Thymus (tissue), 11 donors: ENCODE results near the gene DBH. TPM values are rescaled to one million over a fixed set of nuclear protein-coding genes. Genes with fewer than 3 reads are reported as not detected.

ENCODE experiments used
- DNase-seq, 9 donors: peaks; one replicate each; pipeline ENCODE4 v3.0.0-alpha.2; 2013; ENCODE audit warnings: low spot score in 9 of 9, low read depth in 6 of 9, missing footprints in 1 of 9
- H3K27ac ChIP-seq, 2 donors: one replicate each; pipeline ENCODE4 v1.5.1; 2013; ENCODE audit warnings: control low read depth in 1 of 2, low read depth in 1 of 2, low read length in 1 of 2, mild to moderate bottlenecking in 1 of 2, moderate library complexity in 1 of 2
- H3K27me3 ChIP-seq, 2 donors: one replicate each; pipeline ENCODE4 v1.5.1; 2013; ENCODE audit warnings: low read length in 1 of 2; ENCODE audit not compliant: control insufficient read depth in 2 of 2, insufficient read depth in 1 of 2
- H3K36me3 ChIP-seq, 2 donors: one replicate each; pipeline ENCODE4 v1.5.1; 2013; ENCODE audit warnings: low read length in 1 of 2, mild to moderate bottlenecking in 1 of 2, moderate library complexity in 1 of 2; ENCODE audit not compliant: control insufficient read depth in 2 of 2, insufficient read depth in 2 of 2
- H3K4me1 ChIP-seq, 2 donors: one replicate each; pipeline ENCODE4 v1.5.1; 2013; ENCODE audit warnings: low read length in 2 of 2; ENCODE audit not compliant: control insufficient read depth in 2 of 2, insufficient read depth in 2 of 2
- H3K4me3 ChIP-seq, 2 donors: one replicate each; pipeline ENCODE4 v1.5.1; 2013; ENCODE audit warnings: low read length in 2 of 2, control low read depth in 1 of 2, mild to moderate bottlenecking in 1 of 2
- H3K9me3 ChIP-seq, 2 donors: one replicate each; pipeline ENCODE4 v1.5.1; 2013; ENCODE audit warnings: low read length in 1 of 2, mild to moderate bottlenecking in 1 of 2; ENCODE audit not compliant: control insufficient read depth in 2 of 2, insufficient read depth in 1 of 2
- WGBS: extraction: QIAGEN DNeasy Blood & Tissue Kit; methylation state at CpG from one replicate; pipeline ENCODE4 v1.1.7; 2013; 5-methylcytosine and 5-hydroxymethylcytosine counted together
- polyA plus RNA-seq: library from polyadenylated mRNA; stranded (reverse); fragments of 200-250 nt; gene quantifications from one replicate; pipeline ENCODE4 v1.2.3, GENCODE V29; 2013
- total RNA-seq: library from RNA; stranded (reverse); fragments of 120-200 nt; gene quantifications from one replicate; pipeline ENCODE4 v1.2.4, GENCODE V29; 2013
- donor health status: healthy.

DBH gene
- total and polyA plus RNA-seq, 2 donors = 0.25 to 0.28 TPM

GRCh38 chr9:133707065-133707762 lies 71.1 kb downstream of the DBH start:
- peaks cover 68 to 89% of the 10 kb centered on the region in 2 donors for H3K4me1 ChIP-seq
- peaks cover 4 to 42% of the 10 kb centered on the region in 2 donors for H3K9me3 ChIP-seq
- H3K4me3 ChIP-seq = no peak overlapping the region
- H3K27me3 ChIP-seq = peaks cover 4 to 45% of the 10 kb centered on the region in 2 donors
- WGBS = 85% methylated on average over 17 of the region's 17 CpGs
- peak in 1 of 9 donors; percentile 52 for DNase-seq
- H3K36me3 ChIP-seq = no peaks in the 10 kb centered on the region
- H3K27ac ChIP-seq = peak overlapping the region; percentile 1 to 60

DNA sequence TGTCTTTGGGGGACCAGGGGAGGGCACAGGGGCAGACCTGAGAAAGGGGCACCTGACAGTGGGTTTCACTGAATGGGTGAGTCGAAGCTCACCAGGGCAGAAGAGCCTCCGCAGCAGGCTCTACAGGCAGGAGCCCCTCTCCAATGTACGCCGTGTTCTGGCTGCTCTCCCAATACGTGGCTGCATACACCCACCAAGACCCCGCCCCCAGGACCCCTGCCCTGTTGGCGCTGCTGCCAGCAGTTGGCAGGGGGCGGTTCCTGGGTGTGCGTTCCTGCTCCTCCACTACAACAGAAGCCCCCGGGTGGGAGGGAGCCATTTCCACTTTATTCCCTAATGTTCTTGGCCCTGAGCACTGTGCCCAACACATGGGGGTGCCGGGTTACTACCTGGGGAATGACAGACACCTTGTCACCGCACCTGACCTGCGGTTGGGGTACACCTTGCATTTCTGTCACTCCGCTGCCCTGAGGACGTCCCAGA lies 71.6 kb downstream of the DBH start:
- no peak for DNase-seq
- H3K27ac ChIP-seq = no peak overlapping the region
- H3K4me1 ChIP-seq = peaks cover 68 to 89% of the 10 kb centered on the region in 2 donors

DNA sequence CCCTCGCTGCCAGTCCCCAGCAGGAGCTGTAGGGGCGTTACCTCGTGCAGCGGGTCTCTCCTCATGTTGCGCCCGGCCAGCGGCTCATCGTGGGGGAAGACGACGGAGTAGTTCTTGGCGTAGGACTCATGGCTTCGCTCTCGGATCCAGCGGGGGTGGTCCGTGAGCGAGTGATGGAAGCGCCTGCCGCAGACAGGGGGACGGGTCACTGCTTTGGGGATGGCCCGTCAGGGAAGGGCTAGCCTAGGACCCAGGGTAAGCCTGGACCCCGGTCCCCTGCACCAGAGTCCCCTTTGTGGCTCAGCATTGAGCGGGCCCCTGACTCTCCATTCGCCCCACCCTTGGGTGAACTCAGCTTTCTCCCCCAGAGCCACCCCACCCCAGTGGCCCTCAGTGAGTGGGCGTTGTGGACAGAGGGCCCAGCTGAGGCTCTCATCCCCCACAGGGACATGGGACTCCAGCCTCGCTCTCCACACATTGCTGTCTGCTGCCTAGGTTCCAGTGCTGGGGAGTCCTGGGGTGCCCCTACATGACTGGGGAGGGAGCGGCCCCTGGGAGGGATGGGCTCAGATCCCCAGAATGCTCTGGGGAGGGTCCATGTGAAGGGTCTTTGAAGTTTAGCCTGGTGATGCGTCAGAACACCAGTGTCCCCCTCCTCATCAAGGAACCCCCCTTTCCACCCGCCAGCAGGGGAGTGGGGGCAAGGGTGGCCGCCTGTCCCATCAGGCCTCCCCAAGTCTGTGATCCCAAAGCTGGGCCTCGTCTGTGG lies 72.3 kb downstream of the DBH start:
- H3K9me3 ChIP-seq = peaks cover 4 to 33% of the 10 kb centered on the region in 2 donors
- no peaks in the 10 kb centered on the region for H3K36me3 ChIP-seq
- 91% methylated on average over 30 of the region's 30 CpGs for WGBS
- peaks cover 4 to 51% of the 10 kb centered on the region in 2 donors for H3K27me3 ChIP-seq
- no peak overlapping the region for H3K27ac ChIP-seq
- no peak overlapping the region for H3K4me3 ChIP-seq
- DNase-seq = no peak
- H3K4me1 ChIP-seq = peaks cover 68 to 89% of the 10 kb centered on the region in 2 donors

More for the DNA sequence above, 71.6 kb downstream of the DBH start:
- peaks cover 4 to 48% of the 10 kb centered on the region in 2 donors for H3K27me3 ChIP-seq
- WGBS = 93% methylated on average over 15 of the region's 15 CpGs
- H3K9me3 ChIP-seq = peaks cover 4 to 39% of the 10 kb centered on the region in 2 donors
- no peak overlapping the region for H3K4me3 ChIP-seq
- no peaks in the 10 kb centered on the region for H3K36me3 ChIP-seq

Other genes with a start within 250 kb of the DBH start
- 20.4 TPM for gene REXO4, start 218.4 kb upstream of the DBH start, total RNA-seq
- gene REXO4, start 218.4 kb upstream of the DBH start, polyA plus RNA-seq = 17.5 TPM
- gene ADAMTS13, start 214.0 kb upstream of the DBH start, total RNA-seq = 0.94 TPM
- 11.8 TPM for gene ADAMTS13, start 214.0 kb upstream of the DBH start, polyA plus RNA-seq
- gene CACFD1, start 176.4 kb upstream of the DBH start, total RNA-seq = 6.1 TPM
- 9.1 TPM for gene CACFD1, start 176.4 kb upstream of the DBH start, polyA plus RNA-seq
- 2.0 TPM for gene SLC2A6, start 157.3 kb upstream of the DBH start, total RNA-seq
- gene SLC2A6, start 157.3 kb upstream of the DBH start, polyA plus RNA-seq = 5.5 TPM
- 0.47 TPM for gene MYMK, start 111.4 kb upstream of the DBH start, total RNA-seq
- gene MYMK, start 111.4 kb upstream of the DBH start, polyA plus RNA-seq = 0.39 TPM
- 1.7 TPM for gene ADAMTSL2, start 101.7 kb upstream of the DBH start, total RNA-seq
- gene ADAMTSL2, start 101.7 kb upstream of the DBH start, polyA plus RNA-seq = 0.68 TPM
- 2.0 TPM for gene FAM163B, start 27.0 kb upstream of the DBH start, total RNA-seq
- gene FAM163B, start 27.0 kb upstream of the DBH start, polyA plus RNA-seq = 0.27 TPM
- 13.1 TPM for gene SARDH, start 102.0 kb downstream of the DBH start, total RNA-seq
- gene SARDH, start 102.0 kb downstream of the DBH start, polyA plus RNA-seq = 5.4 TPM